ENCODE measurements around the gene KLC1.

GRCh38 chr14:103706551-103707328, 77.7 kb downstream of the KLC1 start:
- no peak for TF ChIP-seq POLR2A (IDR thresholded peaks at IDR 0.05)
- TF ChIP-seq CTCF (IDR thresholded peaks at IDR 0.05) = no peak
